HG03378 (cell line): ENCODE results near the gene KCNQ2.
"Not testable (repeated sequence)": the region's sequence is repeated elsewhere in the genome, so short reads cannot be mapped to it uniquely, and the experiment has no call there.

ENCODE experiments used
- ATAC-seq: cut with Tn5 transposase; IDR thresholded peaks from one replicate; pipeline ENCODE4 v1.9.1; 2021; ENCODE audit warnings: mild to moderate bottlenecking, moderate library complexity; ENCODE audit not compliant: unreplicated experiment

The KCNQ2 gene

DNA sequence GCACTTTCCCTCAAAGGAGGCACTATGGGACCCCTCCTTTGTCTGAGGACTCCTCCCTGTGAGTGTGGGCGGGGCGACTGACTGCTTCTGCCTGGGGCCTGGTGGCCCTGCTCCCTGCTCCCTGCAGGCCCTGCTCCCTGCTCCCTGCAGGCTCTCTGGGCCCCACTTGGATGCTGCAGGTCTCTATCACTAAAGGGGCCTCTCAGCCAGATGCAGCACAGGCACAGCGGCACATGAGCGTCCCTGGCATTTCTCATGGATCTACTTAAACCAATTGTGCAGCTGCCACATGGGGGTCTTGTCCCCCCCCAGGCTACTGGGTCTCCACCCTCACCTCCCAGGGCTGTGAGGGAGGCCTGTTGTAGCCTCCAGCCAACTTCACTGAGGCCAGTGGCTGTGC, 18.6 kb upstream of the KCNQ2 start:
- no peak for ATAC-seq

DNA sequence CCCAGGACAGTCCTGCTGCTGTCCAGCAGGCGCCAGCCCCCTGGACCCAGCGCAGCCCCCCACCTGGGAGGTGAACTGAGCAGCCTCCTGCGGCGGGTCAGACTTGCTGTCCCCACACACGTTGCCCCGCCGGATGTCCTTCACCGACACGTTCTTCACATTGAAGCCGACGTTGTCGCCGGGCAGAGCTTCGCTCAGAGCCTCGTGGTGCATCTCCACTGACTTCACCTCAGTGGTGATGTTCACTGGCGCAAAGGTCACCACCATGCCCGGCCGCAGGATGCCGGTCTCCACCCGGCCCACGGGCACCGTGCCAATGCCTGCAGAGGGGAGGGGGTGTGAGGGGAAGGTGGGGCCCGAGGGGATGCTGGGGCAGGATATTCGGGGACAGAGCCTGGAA, 18.0 kb upstream of the KCNQ2 start:
- ATAC-seq: no peak

DNA sequence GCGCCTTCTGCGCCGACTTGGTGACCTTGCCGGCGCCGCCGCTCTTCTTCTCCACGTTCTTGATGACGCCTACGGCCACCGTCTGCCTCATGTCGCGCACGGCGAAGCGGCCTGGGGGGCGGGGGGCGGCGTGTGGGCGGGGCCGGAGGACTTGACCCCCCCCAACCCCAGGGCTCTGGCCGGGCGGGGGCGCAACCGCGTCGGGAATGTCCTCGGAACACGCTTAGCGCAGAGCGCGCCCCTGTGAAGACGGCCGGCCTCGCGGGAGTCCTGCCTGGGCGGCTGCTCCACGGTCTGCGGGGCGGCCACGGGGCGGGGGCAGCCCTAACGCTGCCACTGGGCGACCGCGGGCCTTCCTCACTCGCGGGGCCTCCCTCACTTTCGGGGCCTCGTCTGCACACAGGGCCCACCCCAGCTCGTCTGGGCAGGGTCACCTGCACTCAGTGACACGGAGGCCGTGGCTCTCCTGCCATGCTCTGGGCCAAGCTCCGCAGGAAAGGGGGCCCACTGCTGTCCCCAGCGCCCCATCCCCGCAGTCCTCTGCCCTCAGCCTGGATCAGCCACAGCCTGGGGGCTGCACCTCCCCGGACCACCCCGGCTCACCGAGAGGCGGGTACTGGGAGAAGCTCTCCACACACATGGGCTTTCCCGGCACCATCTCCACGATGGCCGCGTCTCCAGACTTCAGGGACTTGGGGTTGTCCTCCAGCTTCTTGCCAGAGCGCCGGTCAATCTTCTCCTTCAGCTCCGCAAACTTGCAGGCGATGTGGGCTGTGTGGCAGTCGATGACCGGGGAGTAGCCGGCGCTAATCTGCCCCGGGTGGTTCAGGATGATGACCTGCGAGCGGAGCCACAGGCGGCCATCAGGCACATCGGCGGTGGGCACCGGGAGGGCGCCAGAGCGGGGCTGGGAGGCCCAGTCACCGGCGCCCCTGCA, 16.1 kb upstream of the KCNQ2 start:
- no peak for ATAC-seq

DNA sequence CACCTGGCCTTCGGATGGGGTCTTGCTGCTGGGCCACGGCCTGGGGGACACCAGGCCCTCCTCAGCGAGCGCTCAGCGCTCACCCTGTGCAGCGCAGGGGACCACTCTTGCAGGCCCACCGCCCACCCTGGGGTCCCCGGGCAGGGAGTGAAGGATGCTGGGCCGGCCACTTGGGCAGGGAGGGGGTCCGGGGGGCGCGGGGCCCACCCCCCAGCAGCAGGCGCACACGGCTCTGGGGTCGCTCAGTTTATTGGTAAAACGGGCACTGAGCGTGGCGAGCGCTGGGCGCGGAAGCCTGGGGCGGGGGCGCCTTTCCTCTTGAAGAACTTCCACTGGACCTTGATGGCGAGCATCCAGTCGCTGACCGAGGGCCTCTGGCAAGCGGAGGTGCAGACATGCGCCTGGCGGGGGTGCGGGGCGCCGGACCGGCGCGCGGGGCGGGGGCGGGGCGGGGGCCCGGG, 15.4 kb upstream of the KCNQ2 start:
- no peak for ATAC-seq

DNA sequence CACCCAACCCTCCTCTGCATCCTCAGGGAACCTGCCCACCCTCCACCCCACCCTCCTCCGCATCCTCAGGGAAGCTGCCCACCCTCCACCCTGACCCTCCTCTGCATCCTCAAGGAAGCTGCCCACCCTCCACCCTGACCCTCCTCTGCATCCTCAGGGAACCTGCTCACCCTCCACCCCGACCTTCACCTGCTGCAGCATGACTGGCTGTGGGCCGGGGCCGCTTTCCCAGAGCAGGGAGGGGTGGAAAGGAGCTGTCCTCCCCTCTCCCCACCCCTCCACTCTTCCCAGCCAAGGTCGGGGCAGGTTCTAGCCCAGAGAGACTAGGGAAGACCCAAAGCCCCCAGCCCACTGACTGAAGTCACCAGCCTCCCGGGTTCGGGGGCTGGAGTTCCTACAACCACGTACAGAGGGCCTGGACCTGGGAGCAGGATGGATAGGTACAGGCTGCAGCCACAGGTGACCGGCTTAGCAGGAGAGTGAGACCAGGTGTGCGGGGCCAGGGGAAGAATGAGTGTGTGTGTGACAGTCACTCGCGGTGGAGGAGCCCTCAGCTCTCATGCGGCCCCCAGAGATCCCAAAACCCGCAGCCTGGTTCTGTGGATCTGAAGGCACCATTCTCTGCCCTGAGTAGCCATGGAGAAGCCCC, 14.8 kb upstream of the KCNQ2 start:
- ATAC-seq: no peak

DNA sequence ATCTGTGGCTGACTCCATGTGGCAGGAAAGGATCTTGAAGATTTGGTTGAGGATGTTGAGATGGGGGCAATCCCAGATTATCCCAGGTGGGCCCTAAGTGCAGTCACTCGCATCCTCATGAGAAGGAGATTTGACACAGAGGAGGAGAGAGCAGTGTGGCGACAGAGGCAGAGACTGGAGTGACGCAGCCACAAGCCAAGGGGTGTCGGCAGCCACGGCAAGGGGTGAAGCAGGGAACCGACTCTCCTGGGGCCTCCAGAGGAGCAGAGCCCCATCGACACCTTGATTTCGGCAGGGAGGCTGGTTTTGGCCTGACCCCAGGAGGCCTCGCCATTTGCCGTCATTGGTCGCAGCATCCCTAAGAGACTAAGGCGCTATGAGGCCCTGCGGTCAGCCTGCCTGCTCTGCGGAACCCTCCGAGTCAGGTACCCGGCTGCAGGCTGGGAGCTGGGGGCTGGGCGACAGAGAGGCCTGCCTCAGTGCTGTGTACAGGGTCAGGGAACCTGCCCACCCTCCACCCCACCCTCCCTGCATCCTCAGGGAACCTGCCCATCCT, 13.9 kb upstream of the KCNQ2 start:
- ATAC-seq: no peak

DNA sequence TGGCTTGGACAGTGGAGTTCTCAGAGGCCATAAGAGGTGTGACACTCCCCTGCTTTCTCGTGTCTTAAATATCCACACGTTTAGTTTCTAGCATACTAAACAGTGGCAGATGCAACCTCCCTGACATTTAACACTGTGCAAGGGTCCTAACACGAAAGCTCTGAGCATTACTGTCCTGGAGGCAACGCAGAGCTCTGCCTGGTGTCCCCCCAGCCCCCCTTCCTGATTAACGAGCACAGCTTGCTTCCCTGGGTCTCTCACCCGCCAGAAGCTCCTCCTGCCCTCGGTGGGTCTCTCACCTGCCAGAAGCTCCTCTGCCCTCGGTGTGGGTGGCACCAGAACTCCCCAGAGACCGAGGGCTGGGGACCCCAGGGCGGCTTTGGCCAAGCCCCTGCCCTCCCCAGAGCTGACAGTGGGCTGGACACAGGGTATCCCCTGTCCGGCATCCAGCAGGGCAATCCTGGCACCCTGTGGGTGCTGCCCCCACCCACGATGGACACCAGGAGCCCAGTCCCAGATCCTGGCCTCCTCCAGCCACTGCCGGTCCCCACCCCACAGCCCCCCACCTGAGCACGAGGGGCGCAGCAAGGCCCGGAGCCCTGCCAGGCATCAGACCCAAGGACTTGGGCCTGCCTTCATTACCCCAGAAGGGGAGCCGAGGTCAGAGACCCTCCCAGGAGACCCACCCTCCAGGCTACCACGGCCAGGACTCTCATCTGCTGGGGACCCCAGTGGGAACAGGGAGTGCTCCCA, 12.4 kb upstream of the KCNQ2 start:
- ATAC-seq: no peak

DNA sequence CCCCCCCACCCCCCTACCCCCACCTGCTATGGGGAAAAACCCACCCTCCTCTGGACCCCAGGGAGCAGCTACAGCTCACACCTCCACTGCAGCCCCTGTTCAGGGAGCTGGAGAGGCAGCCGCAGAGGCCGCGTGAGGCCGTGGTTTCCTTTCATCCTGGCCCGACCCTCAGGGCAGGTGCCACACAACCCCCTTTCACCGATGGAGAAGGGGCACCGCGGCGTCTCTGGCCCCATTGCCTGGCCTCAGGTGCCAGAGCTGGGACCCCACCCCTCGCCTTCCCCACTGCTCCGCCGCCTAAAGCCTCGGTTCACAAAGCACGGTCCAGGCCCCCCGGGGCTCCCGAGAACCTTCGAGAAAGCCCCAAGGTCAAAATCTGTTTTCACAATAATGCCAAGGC, 11.8 kb upstream of the KCNQ2 start:
- ATAC-seq: no peak

DNA sequence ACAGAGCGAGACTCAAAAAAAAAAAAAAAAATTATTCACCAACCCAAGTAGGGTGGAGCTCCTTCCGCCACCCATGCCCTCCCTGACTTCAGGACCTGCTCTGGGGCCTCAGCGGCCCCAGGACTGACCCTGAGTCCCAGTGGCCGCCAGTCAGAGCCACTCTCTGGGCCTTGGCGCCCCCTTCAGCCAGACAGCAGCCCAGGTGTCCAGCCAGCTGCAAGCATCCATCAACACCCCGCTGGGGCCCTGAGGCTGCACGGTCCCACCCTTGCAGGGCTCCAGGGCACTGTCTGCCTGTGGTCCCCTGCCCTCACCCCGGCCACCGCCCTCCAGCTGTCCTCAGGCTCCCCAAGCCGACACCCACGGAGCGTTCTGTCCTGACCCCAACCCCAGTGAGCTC, 11.4 kb upstream of the KCNQ2 start:
- ATAC-seq: no peak

DNA sequence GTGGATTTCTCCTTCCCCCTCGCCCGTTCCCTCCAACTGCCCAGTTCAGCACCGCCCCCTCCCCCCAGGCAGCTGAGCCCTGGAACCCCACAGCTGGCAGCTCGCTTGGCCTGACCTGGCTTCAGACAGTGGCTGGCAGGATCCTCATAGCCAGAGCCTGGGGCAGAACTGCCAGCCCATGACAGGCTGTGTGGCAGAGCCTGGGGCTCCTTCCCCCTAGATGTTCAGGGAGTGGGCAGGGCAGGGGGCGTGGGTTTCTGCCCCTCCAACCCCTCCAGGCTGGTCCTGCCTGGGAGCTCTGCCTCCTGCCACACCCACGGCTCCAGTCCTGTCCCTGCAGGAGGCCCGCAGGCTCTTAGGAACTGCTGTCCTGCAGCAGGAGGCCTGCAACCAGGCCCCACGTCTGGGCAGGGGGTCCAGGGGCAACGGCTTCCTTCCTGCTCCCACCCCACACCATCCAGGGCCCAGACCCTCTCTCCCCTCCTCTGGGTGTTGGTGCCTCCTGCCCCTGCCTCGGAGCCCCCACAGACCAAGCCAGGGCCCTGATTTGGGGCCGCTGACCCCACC, 9.6 kb upstream of the KCNQ2 start:
- ATAC-seq: no peak

DNA sequence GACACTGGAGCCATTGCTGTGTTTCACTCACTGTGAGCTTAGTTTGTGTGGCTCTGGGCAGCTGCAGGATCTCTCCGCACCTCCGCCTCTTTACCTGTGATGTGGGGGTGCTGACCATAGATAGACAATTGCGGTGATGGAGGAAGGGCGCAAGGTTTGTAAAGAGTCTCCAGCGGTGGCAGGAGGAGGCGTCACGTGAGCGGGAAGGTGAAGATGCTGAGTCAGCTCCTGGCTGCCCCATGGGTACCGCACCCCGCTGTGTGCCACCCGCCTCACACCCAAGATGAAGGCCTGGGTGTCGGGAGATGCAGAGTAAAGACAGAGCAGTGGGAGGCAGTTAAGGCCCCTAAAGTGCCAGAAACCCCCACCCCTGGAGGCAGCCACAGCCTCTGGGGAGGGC, 9.0 kb upstream of the KCNQ2 start:
- ATAC-seq: no peak

DNA sequence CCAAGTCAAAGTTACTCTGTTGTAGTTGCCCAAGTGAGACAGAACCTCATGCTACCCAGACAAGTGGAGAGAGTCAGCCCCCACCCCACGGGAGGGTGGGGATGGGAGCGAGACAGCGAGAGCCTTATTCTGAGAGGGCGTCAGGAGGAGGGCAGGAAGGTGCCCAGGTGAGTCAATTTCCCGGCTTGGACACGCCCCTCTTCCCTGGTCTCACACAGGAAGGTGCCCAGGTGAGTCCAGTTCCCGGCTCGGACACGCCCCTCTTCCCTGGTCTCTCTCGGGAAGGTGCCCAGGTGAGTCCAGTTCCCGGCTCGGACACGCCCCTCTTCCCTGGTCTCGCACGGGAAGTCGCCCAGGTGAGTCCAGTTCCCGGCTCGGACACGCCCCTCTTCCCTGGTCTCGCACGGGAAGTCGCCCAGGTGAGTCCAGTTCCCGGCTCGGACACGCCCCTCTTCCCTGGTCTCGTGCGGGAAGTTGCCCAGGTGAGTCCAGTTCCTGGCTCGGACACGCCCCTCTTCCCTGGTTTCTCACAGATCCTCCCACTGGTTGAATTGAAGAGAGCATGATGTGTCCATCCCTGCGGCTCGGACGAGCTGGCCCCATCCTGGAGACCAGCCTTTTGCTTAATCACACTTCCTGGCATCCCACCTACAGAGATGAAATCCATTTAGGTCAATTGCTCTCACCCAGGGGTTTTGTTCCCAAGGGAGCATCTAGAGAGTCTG, 7.4 kb upstream of the KCNQ2 start:
- ATAC-seq: not testable (repeated sequence)

DNA sequence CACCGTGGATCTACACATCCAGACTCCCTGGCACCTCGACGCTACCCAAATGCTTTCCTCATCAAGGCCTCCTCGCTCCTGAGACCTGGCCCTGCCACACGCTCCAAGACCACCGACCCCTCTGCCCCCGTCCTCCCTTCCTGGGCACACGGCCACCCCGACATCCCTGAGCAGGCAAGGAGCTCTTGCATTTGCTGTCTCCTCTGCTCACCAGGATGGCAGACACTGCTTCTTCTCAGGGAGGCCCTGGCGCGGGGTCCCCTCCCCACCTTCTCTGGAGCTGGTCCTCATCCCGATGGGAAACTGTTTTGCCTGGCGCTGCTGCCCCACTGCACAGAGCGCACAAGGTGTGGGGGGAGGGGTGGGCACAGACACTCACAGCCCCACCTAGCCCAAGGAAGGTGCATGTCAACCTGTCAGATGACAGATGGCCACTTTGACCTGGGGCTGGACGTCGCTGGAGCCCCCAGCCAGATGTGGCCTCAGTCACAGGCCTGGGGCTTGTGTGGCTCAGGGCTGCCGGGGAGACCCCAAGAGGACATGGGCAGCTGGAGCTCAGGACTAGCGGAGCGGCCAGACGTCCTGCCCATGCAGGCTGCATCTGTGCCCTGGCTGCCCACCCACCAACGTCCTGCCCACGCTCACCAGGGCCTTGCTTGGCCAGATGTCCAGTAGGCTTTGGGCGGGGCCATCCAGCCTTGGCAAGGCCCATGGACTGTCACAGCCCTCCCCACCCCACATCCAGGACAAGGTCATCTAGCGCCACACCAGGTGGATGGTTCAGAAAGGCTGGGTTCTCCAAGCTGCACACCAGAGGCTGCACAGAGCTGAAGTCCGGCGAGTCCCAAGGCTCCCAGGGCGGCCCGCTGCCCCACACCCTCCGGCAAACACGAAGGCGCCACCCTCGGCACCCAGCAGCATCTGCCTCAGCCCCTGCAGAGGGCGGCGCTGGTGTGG, 6.2 kb upstream of the KCNQ2 start:
- ATAC-seq: no peak

DNA sequence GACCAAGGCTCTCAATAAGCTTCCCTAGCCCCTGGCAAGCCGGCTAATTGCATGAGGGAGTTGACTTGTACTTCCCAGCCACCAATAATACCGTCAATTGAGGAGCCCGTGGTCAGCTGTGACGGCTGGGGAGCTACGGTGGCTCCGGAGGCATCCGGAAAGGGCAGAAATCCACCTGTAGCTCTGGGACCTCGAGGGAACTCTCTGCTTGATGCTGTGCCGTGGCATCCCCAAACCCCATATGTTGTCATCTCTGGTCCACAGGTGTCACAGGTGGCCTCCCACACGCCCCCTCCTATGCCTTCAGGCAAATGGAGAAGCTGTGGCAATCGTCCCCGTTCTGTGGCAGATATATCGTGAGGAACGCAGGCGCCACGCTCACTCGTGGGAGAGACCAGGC, 5.5 kb upstream of the KCNQ2 start:
- ATAC-seq: no peak

DNA sequence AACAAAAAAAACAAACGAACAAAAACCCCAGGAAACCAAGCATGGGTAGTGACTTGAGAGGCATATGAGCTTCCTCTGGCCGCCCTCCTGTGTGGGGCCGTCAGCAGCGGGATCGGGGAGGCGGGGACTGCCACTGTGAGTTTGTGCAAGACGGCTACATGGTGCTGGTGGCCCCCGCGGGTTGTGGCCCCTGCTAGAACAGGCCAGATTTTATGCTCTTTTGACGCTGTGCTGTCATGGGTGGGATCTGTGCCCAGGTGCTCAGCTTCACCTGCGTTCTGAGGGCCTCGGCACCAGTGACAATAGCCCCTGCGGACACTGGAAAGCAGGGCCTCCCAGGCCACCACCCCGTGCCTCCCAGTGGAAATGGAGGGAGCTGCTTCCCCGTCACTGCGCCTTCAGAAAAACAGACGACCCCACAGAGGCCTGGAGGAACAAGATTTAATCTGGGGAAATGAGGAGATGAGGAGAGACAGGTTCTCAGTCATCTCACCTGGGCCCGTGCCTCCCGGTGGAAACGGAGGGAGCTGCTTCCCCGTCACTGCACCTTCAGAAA, 4.7 kb upstream of the KCNQ2 start:
- ATAC-seq: no peak

DNA sequence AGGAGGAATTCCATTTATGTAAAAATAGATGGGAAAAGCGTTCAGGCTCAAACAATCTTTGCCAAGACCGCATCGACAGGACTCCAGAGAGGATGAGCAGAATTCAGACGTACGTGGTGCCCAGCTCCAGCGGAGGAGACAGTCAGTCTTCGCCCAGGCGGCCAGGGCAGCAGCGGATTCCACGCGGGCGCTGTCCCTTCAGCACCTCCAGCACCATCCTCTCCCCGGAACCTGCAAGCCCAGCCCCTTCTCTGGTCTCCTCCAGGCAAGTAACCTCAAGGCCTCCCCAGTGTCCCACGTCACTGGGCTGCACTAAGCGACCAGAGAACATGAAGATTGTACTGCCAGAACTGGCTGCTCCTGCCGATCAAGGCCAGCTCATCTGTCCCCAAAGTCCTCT, 2.8 kb upstream of the KCNQ2 start:
- ATAC-seq: no peak

DNA sequence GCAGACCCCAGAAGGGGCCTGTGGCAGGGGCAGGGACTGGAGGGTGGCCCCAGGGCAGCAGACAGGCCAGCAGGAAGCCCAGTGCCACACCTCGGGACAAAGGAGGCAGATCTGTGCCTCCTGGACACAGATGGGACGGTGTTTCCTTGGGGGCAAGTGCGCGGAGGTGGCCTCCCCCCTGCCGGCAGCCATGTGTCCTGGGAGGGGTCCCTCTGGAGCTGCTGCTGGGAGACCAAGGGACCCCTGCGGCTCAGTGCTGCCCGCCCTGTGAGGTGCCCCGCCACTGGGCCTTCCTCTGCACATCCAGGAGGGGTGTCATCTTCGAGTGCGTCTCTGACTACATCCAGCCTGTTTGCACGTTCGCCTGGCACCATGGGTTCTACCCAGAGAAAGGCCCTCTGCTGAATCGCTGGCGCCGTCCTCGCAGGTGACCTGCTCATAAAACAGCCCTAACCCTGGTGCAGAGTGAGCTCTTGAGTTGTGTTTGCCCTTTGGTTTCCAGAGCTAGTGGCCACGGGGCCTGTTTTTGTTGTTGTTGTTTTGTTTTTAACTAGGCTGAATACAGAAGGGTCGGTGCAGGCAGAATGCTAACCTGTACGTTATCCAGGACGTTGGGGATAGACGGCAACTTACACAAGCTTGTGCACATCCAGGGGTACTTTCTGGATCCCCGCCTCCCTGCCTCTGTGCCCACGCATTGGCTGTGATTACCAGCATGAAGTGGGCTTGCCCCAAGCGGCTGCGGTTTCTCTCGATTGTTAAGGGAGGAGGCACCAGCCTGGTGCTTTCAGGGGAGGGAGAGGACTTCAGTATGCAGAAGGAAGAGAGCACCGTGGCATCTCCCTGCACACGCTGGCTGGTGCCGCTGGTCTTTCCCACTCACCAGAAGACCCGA, 1.3 kb upstream of the KCNQ2 start:
- no peak for ATAC-seq

DNA sequence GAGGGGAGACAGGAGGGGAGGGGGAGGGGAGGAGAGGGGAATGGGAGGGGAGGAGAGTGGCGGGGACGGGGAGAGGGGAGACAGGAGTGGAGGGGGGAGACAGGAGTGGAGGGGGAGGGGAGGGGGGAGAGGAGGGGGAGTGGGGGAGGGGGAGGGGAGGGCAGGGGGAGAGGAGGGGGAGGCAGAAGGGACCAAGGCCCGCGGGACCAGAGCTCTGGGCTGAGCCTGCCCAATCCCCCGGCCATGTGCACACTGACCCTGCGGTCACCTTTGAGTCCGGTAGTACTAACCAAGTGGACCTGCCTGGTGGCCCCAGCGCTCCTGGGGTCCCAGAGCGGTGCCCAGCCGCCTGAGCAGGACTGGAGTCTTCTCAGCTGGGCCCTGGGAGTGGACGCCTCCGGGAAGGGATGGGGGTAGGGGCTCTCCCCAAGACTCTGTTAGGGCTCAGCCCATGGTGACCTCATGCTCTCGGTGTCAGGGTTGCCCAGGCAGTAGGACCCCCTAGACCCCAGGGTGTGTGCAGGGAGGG, 471 bp upstream of the KCNQ2 start:
- no peak for ATAC-seq
